Measurements from ENCODE around the gene PIK3R3. TPM values are rescaled to one million over a fixed set of nuclear protein-coding genes. Genes with fewer than 3 reads are reported as not detected.

The PIK3R3 gene
- total RNA-seq, 1 donor = 14.2 TPM

DNA sequence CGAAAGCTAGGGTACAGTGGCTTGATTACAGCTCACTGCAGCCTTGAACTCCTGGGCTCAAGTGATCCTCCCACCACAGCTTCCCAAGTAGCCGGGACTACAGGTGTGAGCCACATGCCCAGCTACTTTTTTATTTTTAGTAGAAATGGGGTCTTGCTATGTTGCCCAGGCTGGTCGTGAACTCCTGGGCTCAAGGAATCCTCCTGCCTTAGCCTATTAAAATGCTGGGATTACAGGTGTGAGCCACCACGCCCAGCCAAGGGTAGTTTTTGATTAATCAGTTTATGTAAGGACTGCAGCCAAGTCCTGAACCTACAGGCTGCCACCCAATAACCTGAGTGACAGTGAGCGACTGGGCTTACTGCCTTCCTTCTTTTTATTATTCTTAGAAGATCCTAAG is 88.3 kb downstream of the PIK3R3 start:
- DNase-seq (ENCODE audit: low read depth) = no peak
- TF ChIP-seq, protein P1, sequence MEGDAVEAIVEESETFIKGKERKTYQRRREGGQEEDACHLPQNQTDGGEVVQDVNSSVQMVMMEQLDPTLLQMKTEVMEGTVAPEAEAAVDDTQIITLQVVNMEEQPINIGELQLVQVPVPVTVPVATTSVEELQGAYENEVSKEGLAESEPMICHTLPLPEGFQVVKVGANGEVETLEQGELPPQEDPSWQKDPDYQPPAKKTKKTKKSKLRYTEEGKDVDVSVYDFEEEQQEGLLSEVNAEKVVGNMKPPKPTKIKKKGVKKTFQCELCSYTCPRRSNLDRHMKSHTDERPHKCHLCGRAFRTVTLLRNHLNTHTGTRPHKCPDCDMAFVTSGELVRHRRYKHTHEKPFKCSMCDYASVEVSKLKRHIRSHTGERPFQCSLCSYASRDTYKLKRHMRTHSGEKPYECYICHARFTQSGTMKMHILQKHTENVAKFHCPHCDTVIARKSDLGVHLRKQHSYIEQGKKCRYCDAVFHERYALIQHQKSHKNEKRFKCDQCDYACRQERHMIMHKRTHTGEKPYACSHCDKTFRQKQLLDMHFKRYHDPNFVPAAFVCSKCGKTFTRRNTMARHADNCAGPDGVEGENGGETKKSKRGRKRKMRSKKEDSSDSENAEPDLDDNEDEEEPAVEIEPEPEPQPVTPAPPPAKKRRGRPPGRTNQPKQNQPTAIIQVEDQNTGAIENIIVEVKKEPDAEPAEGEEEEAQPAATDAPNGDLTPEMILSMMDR (IDR thresholded peaks at IDR 0.05; ENCODE audit: insufficient read depth, low read depth, low read length) = no peak
- no peak overlapping the region for H3K4me3 ChIP-seq (ENCODE audit: low read depth, low read length)

- DNase-seq (ENCODE audit: low read depth) = no peak
- no peak overlapping the region for H3K4me3 ChIP-seq (ENCODE audit: low read depth, low read length)
- TF ChIP-seq, protein P1 (IDR thresholded peaks at IDR 0.05; ENCODE audit: insufficient read depth, low read depth, low read length) = no peak
Measured at GRCh38 chr1:46043458-46044017, 88.9 kb downstream of the PIK3R3 start.

DNA sequence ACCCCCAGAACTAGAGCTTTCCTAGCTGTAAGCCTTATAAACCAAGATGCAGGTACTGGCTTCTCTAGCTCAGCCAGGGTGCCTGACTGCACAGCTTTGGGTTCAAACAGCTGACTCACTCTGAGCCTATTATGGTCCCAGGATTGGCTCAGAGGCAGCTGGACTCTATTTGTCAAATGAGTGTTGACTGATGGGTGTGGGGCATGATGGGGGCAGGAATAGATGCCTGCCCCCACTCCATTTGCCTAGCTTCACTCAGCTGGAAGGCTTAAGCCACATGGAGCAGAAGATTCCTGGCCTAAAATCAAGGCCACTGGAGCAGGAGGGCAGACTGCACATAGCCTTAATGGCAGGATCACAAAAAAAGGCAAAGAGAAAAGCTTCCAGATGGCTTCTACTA is 90.5 kb downstream of the PIK3R3 start:
- H3K4me3 ChIP-seq (ENCODE audit: low read depth, low read length) = no peak overlapping the region
- no peak for DNase-seq (ENCODE audit: low read depth)
- TF ChIP-seq, protein P1 (IDR thresholded peaks at IDR 0.05; ENCODE audit: insufficient read depth, low read depth, low read length) = no peak

GRCh38 chr1:46041551-46041950 is 90.9 kb downstream of the PIK3R3 start:
- TF ChIP-seq, protein P1 (IDR thresholded peaks at IDR 0.05; ENCODE audit: insufficient read depth, low read depth, low read length) = no peak
- no peak overlapping the region for H3K4me3 ChIP-seq (ENCODE audit: low read depth, low read length)
- no peak for DNase-seq (ENCODE audit: low read depth)

DNA sequence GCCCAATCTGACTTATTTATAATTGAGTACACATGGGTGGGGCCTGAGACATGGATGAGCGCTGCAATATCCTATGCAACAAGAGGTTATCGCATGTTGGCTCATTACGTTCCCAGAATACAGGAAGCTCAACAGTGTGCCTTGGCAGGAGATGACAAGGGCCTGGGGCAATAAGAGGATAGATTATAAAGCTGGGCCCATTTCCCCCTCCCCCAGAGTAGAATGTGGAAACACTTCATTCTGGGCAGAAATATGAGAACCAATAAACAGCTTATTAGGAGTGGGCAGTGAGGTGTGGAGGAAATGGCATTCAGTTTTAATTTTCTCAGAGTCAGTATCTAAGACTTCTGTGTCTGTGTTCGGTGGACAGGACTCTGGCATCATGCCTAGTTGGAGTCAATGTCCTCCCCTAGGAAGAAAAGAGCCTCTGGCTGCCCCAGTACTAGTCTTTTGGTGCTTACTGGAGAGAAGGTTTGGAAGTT is 92.8 kb downstream of the PIK3R3 start:
- DNase-seq (ENCODE audit: low read depth) = peak; percentile 51
- TF ChIP-seq, protein P1 (IDR thresholded peaks at IDR 0.05; ENCODE audit: insufficient read depth, low read depth, low read length) = no peak
- H3K4me3 ChIP-seq (ENCODE audit: low read depth, low read length) = no peak overlapping the region

- DNase-seq (ENCODE audit: low read depth) = peak; percentile 83
- H3K4me3 ChIP-seq (ENCODE audit: low read depth, low read length) = no peak overlapping the region
- TF ChIP-seq, protein P1 (IDR thresholded peaks at IDR 0.05; ENCODE audit: insufficient read depth, low read depth, low read length) = peak; percentile 97
Measured at GRCh38 chr1:46036894-46037839, 95.3 kb downstream of the PIK3R3 start.
